K562 (cell line): ENCODE results near the gene C10orf71. TPM values are rescaled to one million over a fixed set of nuclear protein-coding genes. Genes with fewer than 3 reads are reported as not detected.

Experiments used
- ATAC-seq: fragments of 200-7000 bp; cut with Tn5 transposase; 3 replicates; pipeline ENCODE4 v1.9.1; 2020; ENCODE audit warnings: moderate library complexity
- BruUV-seq: library from RNA; stranded (reverse); fragments of 400-500 nt; replicated peaks from 2 replicates; lab custom pipeline; 2021; lab: Mats Ljungman, UMichigan
- CTCF ChIA-PET: fragments of 300-600 bp; formaldehyde crosslinking; extraction: SDS; loops from one replicate; lab custom pipeline; 2021; ENCODE audit warnings: low intra/inter-chr PET ratio; lab: Yijun Ruan, JAX
- POLR2A ChIA-PET: fragments of 300-600, 350-650 bp; sonication (Branson Sonifier 250); formaldehyde crosslinking; extraction: SDS; loops from one replicate; lab custom pipeline; 2021; ENCODE audit warnings: antibody characterized with exemption, inconsistent platforms; lab: Yijun Ruan, JAX
- DNase-seq, 4 experiments: peaks; one replicate each; pipeline versions ENCODE4 v3.0.0 to v3.0.0-alpha.2; 2011 to 2018; ENCODE audit warnings: low spot score in 3 of 4, mixed read lengths in 3 of 4; ENCODE audit errors: extremely low read depth in 1 of 4
- FAIRE-seq: peaks from 2 replicates; lab custom pipeline; 2011; peaks lifted over from hg19 to GRCh38; lab: Jason Lieb, UNC
- H2AFZ ChIP-seq: 2 replicates; pipeline ENCODE4 v1.6.0; 2011; ENCODE audit warnings: low read depth, low read length, control low read depth, inconsistent platforms
- H3K27ac ChIP-seq: fragments of 200-600 bp; 3 replicates; pipeline ENCODE4 v1.8.0; 2011; ENCODE audit warnings: low read depth, mild to moderate bottlenecking, control low read depth, inconsistent platforms, low read length, moderate library complexity, mixed read lengths; ENCODE audit errors: extremely low read depth
- H3K27me3 ChIP-seq, 2 experiments: fragments of 300-600 bp in 1 of 2; 2 replicates in 1 of 2; 3 replicates in 1 of 2; pipeline versions ENCODE4 v1.6.0 to v1.8.0; 2011; ENCODE audit warnings: inconsistent platforms in 2 of 2, low read length in 2 of 2, mild to moderate bottlenecking in 1 of 2, mixed read lengths in 1 of 2, moderate library complexity in 1 of 2; ENCODE audit not compliant: control insufficient read depth in 2 of 2, insufficient read depth in 2 of 2
- H3K36me3 ChIP-seq: fragments of 300-600 bp; 3 replicates; pipeline ENCODE4 v1.8.0; 2011; ENCODE audit warnings: mild to moderate bottlenecking, low read length, inconsistent platforms; ENCODE audit not compliant: control insufficient read depth, insufficient read depth
- H3K4me1 ChIP-seq, 2 experiments: fragments of 200-600 bp in 1 of 2; replicated peaks in 1 of 2; 2 replicates in 1 of 2; 3 replicates in 1 of 2; pipeline versions ENCODE4 v1.5.1 to v1.8.0; 2011; ENCODE audit warnings: inconsistent platforms in 2 of 2, low read length in 2 of 2, mild to moderate bottlenecking in 1 of 2, mixed read lengths in 1 of 2, moderate library complexity in 1 of 2; ENCODE audit not compliant: control insufficient read depth in 2 of 2, insufficient read depth in 2 of 2
- H3K4me2 ChIP-seq: 2 replicates; pipeline ENCODE4 v1.6.1; 2011; ENCODE audit warnings: low read length, control low read depth, inconsistent platforms, mixed read lengths; ENCODE audit not compliant: insufficient read depth
- H3K4me3 ChIP-seq: fragments of 200-600 bp; sonication (generic), shearing (Covaris generic); 2 replicates; pipeline ENCODE4 v1.5.1; 2016; ENCODE audit warnings: control low read depth, inconsistent platforms
- H3K79me2 ChIP-seq: fragments of 200-600 bp; 3 replicates; pipeline ENCODE4 v1.8.0; 2011; ENCODE audit warnings: low read length, inconsistent platforms; ENCODE audit not compliant: control insufficient read depth, insufficient read depth
- H3K9ac ChIP-seq, 2 experiments: 2 replicates each; pipeline versions ENCODE4 v1.6.0 to v1.6.1; 2011; ENCODE audit warnings: low read depth in 2 of 2, low read length in 2 of 2, control low read depth in 1 of 2, inconsistent platforms in 1 of 2, mild to moderate bottlenecking in 1 of 2, mixed read lengths in 1 of 2; ENCODE audit not compliant: insufficient read depth in 1 of 2
- H3K9me1 ChIP-seq: one replicate; pipeline ENCODE4 v1.6.0; 2011; ENCODE audit warnings: inconsistent platforms, mild to moderate bottlenecking, low read length, moderate library complexity; ENCODE audit not compliant: control insufficient read depth, insufficient read depth
- H3K9me3 ChIP-seq: replicated peaks from 2 replicates; pipeline ENCODE4 v1.5.1; 2011; ENCODE audit warnings: low read depth, low read length, inconsistent platforms; ENCODE audit not compliant: control insufficient read depth, insufficient read depth
- H4K20me1 ChIP-seq: replicated peaks from 2 replicates; pipeline ENCODE4 v1.6.1; 2011; ENCODE audit warnings: low read length, inconsistent platforms, mixed read lengths; ENCODE audit not compliant: control insufficient read depth, insufficient read depth
- ASH1L ChIP-seq: fragments of 450-650 bp; IDR thresholded peaks from 2 replicates; pipeline ENCODE4 v1.6.1; 2018; ENCODE audit warnings: borderline replicate concordance, mild to moderate bottlenecking, low read depth; ENCODE audit not compliant: partially characterized antibody
- CBFA2T3 ChIP-seq: fragments of 450-650 bp; IDR thresholded peaks from 2 replicates; pipeline ENCODE4 v1.6.1; 2017
- DMBX1 ChIP-seq: fragments of 250-450 bp; sonication (Bioruptor Pico); IDR thresholded peaks from 2 replicates; pipeline ENCODE4 v1.8.0; 2022; ENCODE audit warnings: inconsistent platforms, mild to moderate bottlenecking, moderate library complexity, borderline replicate concordance
- TARDBP ChIP-seq: fragments of 450-650 bp; IDR thresholded peaks from 2 replicates; pipeline ENCODE4 v1.6.1; 2016
- TEAD1 ChIP-seq, 2 experiments: fragments of 450-650 bp in 1 of 2; sonication (generic) in 1 of 2; formaldehyde crosslinking; IDR thresholded peaks; 2 replicates each; pipeline versions ENCODE4 v1.4.0 to v1.8.0; 2020 to 2022; ENCODE audit warnings: mild to moderate bottlenecking in 2 of 2, missing genetic modification reagents in 1 of 2
- WGBS: fragments of 100-300 bp; shearing (Covaris generic); methylation state at CpG from one replicate; pipeline ENCODE4 v1.1.6; 2016; ENCODE audit warnings: low coverage, mixed read lengths; ENCODE audit not compliant: insufficient coverage; ENCODE audit errors: missing lambda C conversion rate; 5-methylcytosine and 5-hydroxymethylcytosine counted together
- in situ Hi-C: fragments of 300-500 bp; cut with MboI; formaldehyde crosslinking; loops from 4 replicates; pipeline ENCODE4 v1.15.0; 2018; ENCODE audit warnings: inconsistent platforms, mixed read lengths
- intact Hi-C: fragments of 100-400 bp; cut with micrococcal nuclease; formaldehyde crosslinking; loops from 2 replicates; pipeline ENCODE4 v1.14.2; 2022
- polyA plus RNA-seq, 8 experiments: library from polyadenylated mRNA; depleted of rRNA in 4 of 8; stranded (reverse) in 5 of 8; unstranded in 3 of 8; fragments of >200 nt; fragmentation: Nextera tagmentation in 2 of 8; fragmentation: Illumina TruSeq in 1 of 8; extraction: Ambion mirVana in 2 of 8; extraction: Trizol in 1 of 8; gene quantifications; 2 replicates each; pipeline versions ENCODE4 v1.2.1 to v1.2.3, GENCODE V29; 2011 to 2014; ENCODE audit warnings: inconsistent platforms in 1 of 8, missing spikeins in 1 of 8
- total RNA-seq, 7 experiments: library from RNA; depleted of rRNA in 6 of 7; stranded (reverse); fragments of >200 nt in 6 of 7; fragmentation: Illumina TruSeq in 2 of 7; extraction: Trizol in 2 of 7; gene quantifications; 2 replicates each; pipeline versions ENCODE4 v1.2.1 to v1.2.3, GENCODE V29; 2011 to 2021; ENCODE audit warnings: low replicate concordance in 1 of 7
- TF ChIP-seq, protein P1 (sequence below): fragments of 200-800 bp; sonication (Bioruptor generic); IDR thresholded peaks from 2 replicates; pipeline ENCODE4 v1.6.1; 2017; ENCODE audit warnings: missing genetic modification characterization, missing compliant biosample characterization
- TF ChIP-seq, protein P2 (sequence below): sonication (generic); formaldehyde crosslinking; IDR thresholded peaks from 2 replicates; pipeline ENCODE4 v1.8.0; 2022; ENCODE audit warnings: missing genetic modification reagents, mild to moderate bottlenecking, moderate library complexity, borderline replicate concordance

The C10orf71 gene
- total and polyA plus RNA-seq, 9 of the 15 experiments (the other 6 are each of a cell fraction or from before 2014, with no cell fraction given): 0.06 to 4.5 (median 1.3) TPM

DNA sequence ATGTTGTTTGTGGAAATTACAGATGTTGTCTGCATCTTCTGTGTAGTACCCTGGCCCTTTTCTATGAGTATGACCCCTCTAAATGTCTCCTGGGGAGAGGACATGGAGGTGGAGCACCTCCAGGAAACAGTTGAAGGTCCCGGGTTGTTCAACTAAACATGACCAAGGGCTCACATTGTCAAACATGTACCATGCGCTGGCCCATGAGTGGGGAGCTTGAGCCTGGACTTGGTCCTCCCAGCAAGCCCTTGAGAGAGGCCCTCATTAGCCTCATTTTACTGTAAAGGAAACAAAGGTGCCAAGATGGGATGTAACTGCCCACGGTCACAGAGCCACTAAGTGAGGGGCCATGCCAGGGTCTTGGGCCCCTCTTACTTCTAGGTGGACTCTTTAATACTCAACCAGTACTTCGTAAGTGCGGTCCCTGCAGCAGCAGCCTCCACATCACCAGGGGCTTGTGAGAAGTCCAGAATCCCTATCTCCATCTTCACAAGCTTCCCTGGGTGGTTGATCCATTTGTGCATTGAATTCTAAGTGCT is 31.2 kb downstream of the C10orf71 start:
- Histone ChIP-seq H3K36me3 (no peaks in the 10 kb centered on the region), H3K4me2 (no peak overlapping the region), H3K79me2 (no peaks in the 10 kb centered on the region), H3K4me1 (no peaks in the 10 kb centered on the region; a peak in 1 of 5 replicates), H3K27ac (no peak overlapping the region), H3K27me3 (peaks cover 2 to 13% of the 10 kb centered on the region in 2 experiments; a peak in 1 of 5 replicates), H3K9me3 (no peaks in the 10 kb centered on the region), H3K9ac (no peak overlapping the region)
- FAIRE-seq: no peak
- WGBS: 25% methylated on average over 5 of the region's 5 CpGs
- TF ChIP-seq, protein P1, sequence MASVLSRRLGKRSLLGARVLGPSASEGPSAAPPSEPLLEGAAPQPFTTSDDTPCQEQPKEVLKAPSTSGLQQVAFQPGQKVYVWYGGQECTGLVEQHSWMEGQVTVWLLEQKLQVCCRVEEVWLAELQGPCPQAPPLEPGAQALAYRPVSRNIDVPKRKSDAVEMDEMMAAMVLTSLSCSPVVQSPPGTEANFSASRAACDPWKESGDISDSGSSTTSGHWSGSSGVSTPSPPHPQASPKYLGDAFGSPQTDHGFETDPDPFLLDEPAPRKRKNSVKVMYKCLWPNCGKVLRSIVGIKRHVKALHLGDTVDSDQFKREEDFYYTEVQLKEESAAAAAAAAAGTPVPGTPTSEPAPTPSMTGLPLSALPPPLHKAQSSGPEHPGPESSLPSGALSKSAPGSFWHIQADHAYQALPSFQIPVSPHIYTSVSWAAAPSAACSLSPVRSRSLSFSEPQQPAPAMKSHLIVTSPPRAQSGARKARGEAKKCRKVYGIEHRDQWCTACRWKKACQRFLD (CRISPR knock-in tag): no peak
- TF ChIP-seq CBFA2T3 (no peak), TARDBP (no peak), DMBX1 (CRISPR knock-in tag) (no peak), TEAD1 (CRISPR knock-in tag; IDR thresholded peaks at IDR 0.05) (no peak), ASH1L (no peak)
- TF ChIP-seq, protein P2, sequence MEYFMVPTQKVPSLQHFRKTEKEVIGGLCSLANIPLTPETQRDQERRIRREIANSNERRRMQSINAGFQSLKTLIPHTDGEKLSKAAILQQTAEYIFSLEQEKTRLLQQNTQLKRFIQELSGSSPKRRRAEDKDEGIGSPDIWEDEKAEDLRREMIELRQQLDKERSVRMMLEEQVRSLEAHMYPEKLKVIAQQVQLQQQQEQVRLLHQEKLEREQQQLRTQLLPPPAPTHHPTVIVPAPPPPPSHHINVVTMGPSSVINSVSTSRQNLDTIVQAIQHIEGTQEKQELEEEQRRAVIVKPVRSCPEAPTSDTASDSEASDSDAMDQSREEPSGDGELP (CRISPR knock-in tag): no peak
- TF ChIP-seq, all 486 proteins: peak for 0
- DNase-seq: no peak
- ATAC-seq: no peak
- CTCF ChIA-PET: no interaction called here
- no peak overlapping the region for H2AFZ ChIP-seq
- no peaks in the 10 kb centered on the region for H4K20me1 ChIP-seq
- BruUV-seq: no TSS peak
- intact Hi-C loops: no loop called here
- no peak overlapping the region for H3K4me3 ChIP-seq
- in situ Hi-C loops: no loop called here
- no peaks in the 10 kb centered on the region for H3K9me1 ChIP-seq
- POLR2A ChIA-PET: interaction anchor here (0.6 to 1.4 kb wide), 3 partner anchors 17 to 1266 kb away, joined by 3 to 4 read pairs (median 4); no protein-coding TSS in a partner anchor
